ENCODE data around the gene RAB3IL1.

DNA sequence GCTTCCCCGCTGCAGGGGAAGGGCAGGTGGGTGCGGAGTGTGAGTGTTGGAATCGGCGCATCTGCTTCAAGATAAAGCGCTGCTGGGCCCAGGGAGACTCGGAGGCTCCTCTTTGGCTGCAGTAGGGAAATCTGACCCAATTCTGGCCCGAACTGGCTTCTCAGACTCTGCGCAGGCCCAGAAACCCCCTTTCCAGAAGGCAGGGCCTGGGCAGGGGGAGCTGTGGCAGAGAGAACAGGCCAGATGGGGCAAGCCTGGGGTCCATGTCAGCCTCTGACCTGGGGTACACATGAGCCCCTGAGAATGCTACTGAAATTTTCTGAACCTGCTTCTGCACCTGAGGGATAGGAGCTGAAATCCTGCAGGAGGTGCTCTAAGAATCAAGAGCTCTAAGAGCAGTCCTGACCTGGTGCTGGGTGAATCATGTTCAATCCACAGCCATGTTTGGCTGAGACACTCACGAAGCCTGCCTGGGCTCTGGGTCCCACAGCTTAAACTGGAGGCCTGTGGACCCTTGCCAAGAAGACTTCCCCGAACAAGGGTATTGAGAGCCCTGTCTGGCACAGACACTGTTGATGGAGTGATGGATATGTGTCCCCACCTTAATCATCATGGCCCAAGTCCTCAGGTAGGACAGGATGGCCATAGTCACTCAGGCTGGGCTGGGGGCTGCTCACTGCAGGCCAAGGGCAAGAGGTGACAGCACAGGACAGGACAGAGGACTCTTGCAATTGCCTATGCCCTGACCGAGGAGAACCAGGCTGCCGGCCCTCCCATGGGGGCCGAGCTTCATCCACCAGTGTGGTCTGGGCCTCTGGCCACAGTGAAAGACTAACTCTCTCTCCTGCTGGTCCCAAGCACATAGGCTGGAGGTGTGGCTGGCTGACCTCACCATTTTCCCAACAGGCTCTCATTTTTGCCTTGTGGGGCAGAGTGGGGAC, 6.9 kb downstream of the RAB3IL1 start:
- no peak for TF ChIP-seq CTCF (IDR thresholded peaks at IDR 0.05)
- no peak for TF ChIP-seq POLR2A (IDR thresholded peaks at IDR 0.05)
